Endothelial cell of umbilical vein (primary cell): Measurements from ENCODE around the gene MPP4. TPM values are rescaled to one million over a fixed set of nuclear protein-coding genes. Genes with fewer than 3 reads are reported as not detected.

Experiments used
- BruUV-seq: library from RNA; stranded (reverse); fragments of 400-500 nt; replicated peaks from 2 replicates; lab custom pipeline; 2021; lab: Mats Ljungman, UMichigan
- CTCF ChIA-PET: fragments of 300-600, 350-600 bp; sonication (Branson Sonifier 250); formaldehyde crosslinking; loops from one replicate; lab custom pipeline; 2021; ENCODE audit warnings: antibody characterized with exemption, inconsistent platforms; lab: Charles Lee
- POLR2A ChIA-PET: fragments of 300-600, 350-600 bp; sonication (Branson Sonifier 250); formaldehyde crosslinking; loops from one replicate; lab custom pipeline; 2021; ENCODE audit warnings: antibody characterized with exemption, inconsistent platforms; lab: Charles Lee
- DNase-seq: peaks from one replicate; pipeline ENCODE4 v3.0.0-alpha.2; 2011; ENCODE audit warnings: low read depth, low spot score
- FAIRE-seq: peaks from 2 replicates; lab custom pipeline; 2011; peaks lifted over from hg19 to GRCh38; lab: Jason Lieb, UNC
- H2AFZ ChIP-seq: 2 replicates; pipeline ENCODE4 v1.6.0; 2012; ENCODE audit warnings: low read depth, low read length, control low read depth, inconsistent platforms
- H3K27ac ChIP-seq: 2 replicates; pipeline ENCODE4 v1.5.1; 2011; ENCODE audit warnings: low read depth, mild to moderate bottlenecking, control low read depth, low read length, moderate library complexity; ENCODE audit not compliant: insufficient read depth
- H3K27me3 ChIP-seq, 2 experiments: 2 replicates each; pipeline versions ENCODE4 v1.6.0 to v1.6.1; 2011; ENCODE audit warnings: low read length in 2 of 2, mixed read lengths in 1 of 2; ENCODE audit not compliant: control insufficient read depth in 2 of 2, insufficient read depth in 2 of 2
- H3K36me3 ChIP-seq, 2 experiments: 2 replicates in 1 of 2; 3 replicates in 1 of 2; pipeline ENCODE4 v1.5.1; 2011; ENCODE audit warnings: low read length in 2 of 2, mild to moderate bottlenecking in 1 of 2, moderate library complexity in 1 of 2; ENCODE audit not compliant: control insufficient read depth in 2 of 2, insufficient read depth in 2 of 2; ENCODE audit errors: extremely low read depth in 1 of 2
- H3K4me1 ChIP-seq: 3 replicates; pipeline ENCODE4 v1.5.1; 2011; ENCODE audit warnings: mild to moderate bottlenecking, low read length; ENCODE audit not compliant: control insufficient read depth, insufficient read depth; ENCODE audit errors: extremely low read depth
- H3K4me2 ChIP-seq: 2 replicates; pipeline ENCODE4 v1.6.1; 2011; ENCODE audit warnings: low read length, control low read depth, mixed read lengths; ENCODE audit not compliant: insufficient read depth
- H3K4me3 ChIP-seq, 3 experiments: fragments of 200-600 bp in 1 of 3; sonication (generic), shearing (Covaris generic) in 1 of 3; replicated peaks in 1 of 3; 2 replicates each; pipeline ENCODE4 v1.5.1; 2011 to 2016; ENCODE audit warnings: control low read depth in 3 of 3, low read length in 3 of 3, mild to moderate bottlenecking in 2 of 3, inconsistent platforms in 1 of 3, low read depth in 1 of 3, moderate library complexity in 1 of 3; ENCODE audit not compliant: insufficient read depth in 1 of 3
- H3K79me2 ChIP-seq: 2 replicates; pipeline ENCODE4 v1.6.0; 2012; ENCODE audit warnings: low read length, inconsistent platforms; ENCODE audit not compliant: control insufficient read depth, insufficient read depth
- H3K9ac ChIP-seq: replicated peaks from 2 replicates; pipeline ENCODE3; 2011; ENCODE audit warnings: low read length, control low read depth; ENCODE audit not compliant: insufficient read depth; ENCODE audit errors: extremely low read depth
- H3K9me1 ChIP-seq: replicated peaks from 3 replicates; pipeline ENCODE4 v1.6.0; 2011; ENCODE audit warnings: mild to moderate bottlenecking, low read length; ENCODE audit not compliant: control insufficient read depth, insufficient read depth; ENCODE audit errors: extremely low read depth
- H3K9me3 ChIP-seq: replicated peaks from 2 replicates; pipeline ENCODE4 v1.5.1; 2012; ENCODE audit warnings: low read length, inconsistent platforms; ENCODE audit not compliant: control insufficient read depth, insufficient read depth
- H4K20me1 ChIP-seq: replicated peaks from 2 replicates; pipeline ENCODE3; 2011; ENCODE audit warnings: mild to moderate bottlenecking, low read length; ENCODE audit not compliant: control insufficient read depth, insufficient read depth; ENCODE audit errors: extremely low read depth
- CTCF ChIP-seq, 2 donors: IDR thresholded peaks; 1 replicate in 1 of 2; 2 replicates in 1 of 2; pipeline ENCODE4 v1.5.1; 2011; ENCODE audit warnings: low read length in 2 of 2, mild to moderate bottlenecking in 2 of 2, moderate library complexity in 2 of 2, control low read depth in 1 of 2, inconsistent platforms in 1 of 2, low read depth in 1 of 2; ENCODE audit not compliant: insufficient read depth in 1 of 2; ENCODE audit errors: extremely low read depth in 1 of 2
- EZH2 ChIP-seq: IDR thresholded peaks from 2 replicates; pipeline ENCODE4 v1.6.1; 2012; ENCODE audit warnings: borderline replicate concordance, low read depth, mild to moderate bottlenecking, moderate library complexity, low read length, inconsistent platforms; ENCODE audit not compliant: severe bottlenecking
- FOS ChIP-seq: IDR thresholded peaks from 2 replicates; pipeline ENCODE4 v1.6.1; 2011; ENCODE audit warnings: mild to moderate bottlenecking, low read length, moderate library complexity, borderline replicate concordance; ENCODE audit not compliant: insufficient read depth
- GATA2 ChIP-seq: IDR thresholded peaks from 2 replicates; pipeline ENCODE4 v1.7.0; 2011; ENCODE audit warnings: low read depth, mild to moderate bottlenecking, moderate library complexity, mixed read lengths, low read length; ENCODE audit not compliant: insufficient read length, insufficient read depth
- JUN ChIP-seq: IDR thresholded peaks from 2 replicates; pipeline ENCODE4 v1.6.1; 2011; ENCODE audit warnings: borderline replicate concordance, low read depth; ENCODE audit not compliant: insufficient read length, insufficient read depth
- MAX ChIP-seq: IDR thresholded peaks from 2 replicates; pipeline ENCODE4 v1.6.1; 2011; ENCODE audit not compliant: insufficient read depth, insufficient read length
- MYC ChIP-seq: IDR thresholded peaks from one replicate; pipeline ENCODE4 v1.6.1; 2011; ENCODE audit warnings: mild to moderate bottlenecking, low read depth, low read length
- POLR2A ChIP-seq: IDR thresholded peaks from 2 replicates; pipeline ENCODE4 v1.6.1; 2012; ENCODE audit warnings: low read depth, mild to moderate bottlenecking, control low read depth, low read length
- POLR2AphosphoS5 ChIP-seq: IDR thresholded peaks from 2 replicates; pipeline ENCODE4 v1.6.1; 2012; ENCODE audit warnings: low read depth, mild to moderate bottlenecking, control low read depth, low read length, moderate library complexity; ENCODE audit not compliant: insufficient read depth
- dilution Hi-C: fragments of 300-500 bp; cut with MboI; formaldehyde crosslinking; loops from one replicate; pipeline ENCODE4 v1.15.0; 2019; ENCODE audit warnings: low sequenced_read_pairs; ENCODE audit not compliant: extremely low pct_ligation_motif_present
- intact Hi-C: fragments of 100-400 bp; cut with micrococcal nuclease; formaldehyde crosslinking; loops from one replicate; pipeline ENCODE4 v1.10.0; 2022
- polyA plus RNA-seq, 4 experiments: library from polyadenylated mRNA; depleted of rRNA in 3 of 4; stranded (reverse) in 3 of 4; unstranded in 1 of 4; fragments of >200 nt; gene quantifications; 2 replicates each; pipeline versions ENCODE4 v1.2.1 to v1.2.3, GENCODE V29; 2011 to 2012; ENCODE audit warnings: missing spikeins in 1 of 4
- total RNA-seq: library from RNA; stranded (reverse); gene quantifications from 2 replicates; pipeline ENCODE4 v1.2.3, GENCODE V29; 2021

Gene MPP4
- total and polyA plus RNA-seq, 2 donors (not counting 3 experiments of a cell fraction or from before 2014, with no cell fraction given): 5.6 to 7.6 TPM

- Histone ChIP-seq H2AFZ (no peak overlapping the region), H3K9ac (no peak overlapping the region), H3K4me1 (peaks cover 22% of the 10 kb centered on the region), H3K9me1 (no peaks in the 10 kb centered on the region), H4K20me1 (no peaks in the 10 kb centered on the region), H3K9me3 (no peaks in the 10 kb centered on the region), H3K4me2 (no peak overlapping the region), H3K79me2 (no peaks in the 10 kb centered on the region), H3K4me3 (no peak overlapping the region), H3K36me3 (peaks cover 0 to 8% of the 10 kb centered on the region in 2 experiments), H3K27ac (no peak overlapping the region), H3K27me3 (no peaks in the 10 kb centered on the region)
- intact Hi-C loops (no loop called here), dilution Hi-C loops (no loop called here)
- FAIRE-seq (no peak), DNase-seq (no peak)
- POLR2A ChIA-PET: no interaction called here
- TF ChIP-seq GATA2 (no peak), MYC (no peak), POLR2A (no peak), MAX (no peak), CTCF (IDR thresholded peaks at IDR 0.05; ENCODE audit: extremely low read depth in 1 of 2, insufficient read depth in 1 of 2, low read depth in 1 of 2, low read length in 2 of 2) (no peak), POLR2AphosphoS5 (no peak), FOS (no peak), EZH2 (no peak), JUN (no peak)
- CTCF ChIA-PET: interaction anchor here (0.8 to 4.9 kb wide), 7 partner anchors 9 to 45 kb away, joined by 3 to 32 read pairs (median 4); partner anchors contain the start of gene MPP4
- no TSS peak for BruUV-seq
These were observed 10.6 kb upstream of the MPP4 start for GRCh38 chr2:201709049-201709448.
